HG03135 (cell line): ENCODE measurements around the gene KLF11.
"Not testable (repeated sequence)": the region's sequence is repeated elsewhere in the genome, so short reads cannot be mapped to it uniquely, and the experiment has no call there.

Experiments
- ATAC-seq: cut with Tn5 transposase; IDR thresholded peaks from one replicate; pipeline ENCODE4 v1.9.1; 2021; ENCODE audit warnings: mild to moderate bottlenecking, moderate library complexity; ENCODE audit not compliant: unreplicated experiment

The KLF11 gene

DNA sequence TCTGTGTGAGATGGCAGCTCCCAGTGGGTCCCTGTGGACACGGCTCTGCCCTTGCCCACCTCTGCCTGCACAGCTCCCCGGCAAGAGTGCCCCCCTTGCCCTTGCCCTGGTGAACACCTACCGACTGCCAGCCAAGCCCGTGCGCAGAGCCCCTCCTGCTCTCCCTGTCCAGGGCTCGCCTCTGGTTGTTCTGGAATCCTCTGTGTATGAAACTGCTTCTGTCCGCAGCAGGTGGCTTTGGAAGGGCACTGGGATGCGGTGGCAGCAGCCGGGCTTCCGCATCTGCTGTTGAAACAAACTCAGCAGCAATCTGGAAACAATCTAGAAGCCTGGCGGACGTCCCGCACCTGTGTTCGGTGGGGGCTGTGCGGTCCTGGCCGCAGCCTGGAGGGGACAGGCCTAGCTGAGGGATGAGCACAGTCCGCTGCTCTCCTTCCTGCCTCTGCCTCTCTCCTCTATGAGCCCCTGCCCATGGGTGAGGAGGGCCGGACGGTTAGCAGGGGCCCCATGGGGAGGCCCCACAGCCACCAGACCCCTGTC is 34.0 kb upstream of the KLF11 start:
- no peak for ATAC-seq

GRCh38 chr2:10009811-10010781 is 33.3 kb upstream of the KLF11 start:
- no peak for ATAC-seq

- ATAC-seq, result not testable (repeated sequence)
Measured at GRCh38 chr2:10010861-10011605, 32.3 kb upstream of the KLF11 start.

DNA sequence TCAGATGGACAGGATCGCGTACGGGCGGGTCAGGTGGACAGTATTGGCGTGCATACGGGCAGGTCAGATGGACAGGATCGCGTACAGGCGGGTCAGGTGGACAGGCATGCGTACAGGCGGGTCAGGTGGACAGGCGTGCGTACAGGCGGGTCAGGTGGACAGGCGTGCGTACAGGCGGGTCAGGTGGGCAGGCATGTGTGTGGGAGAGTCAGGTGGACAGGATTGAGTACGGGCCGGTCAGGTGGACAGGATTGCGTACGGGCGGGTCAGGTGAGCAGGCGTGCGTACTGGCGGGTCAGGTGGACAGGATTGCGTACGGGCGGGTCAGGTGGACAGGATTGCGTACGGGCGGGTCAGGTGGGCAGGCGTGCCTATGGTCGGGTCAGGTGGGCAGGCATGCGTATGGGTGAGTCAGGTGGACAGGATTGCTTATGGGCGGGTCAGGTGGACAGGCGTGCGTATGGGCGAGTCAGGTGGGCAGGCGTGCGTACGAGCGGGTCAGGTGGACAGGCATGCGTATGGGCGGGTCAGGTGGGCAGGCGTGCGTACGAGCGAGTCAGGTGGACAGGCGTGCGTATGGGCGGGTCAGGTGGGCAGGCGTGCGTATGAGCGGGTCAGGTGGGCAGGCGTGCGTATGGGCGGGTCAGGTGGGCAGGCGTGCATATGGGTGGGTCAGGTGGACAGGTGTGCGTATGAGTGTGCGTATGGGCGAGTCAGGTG is 31.6 kb upstream of the KLF11 start:
- ATAC-seq, result not testable (repeated sequence)

DNA sequence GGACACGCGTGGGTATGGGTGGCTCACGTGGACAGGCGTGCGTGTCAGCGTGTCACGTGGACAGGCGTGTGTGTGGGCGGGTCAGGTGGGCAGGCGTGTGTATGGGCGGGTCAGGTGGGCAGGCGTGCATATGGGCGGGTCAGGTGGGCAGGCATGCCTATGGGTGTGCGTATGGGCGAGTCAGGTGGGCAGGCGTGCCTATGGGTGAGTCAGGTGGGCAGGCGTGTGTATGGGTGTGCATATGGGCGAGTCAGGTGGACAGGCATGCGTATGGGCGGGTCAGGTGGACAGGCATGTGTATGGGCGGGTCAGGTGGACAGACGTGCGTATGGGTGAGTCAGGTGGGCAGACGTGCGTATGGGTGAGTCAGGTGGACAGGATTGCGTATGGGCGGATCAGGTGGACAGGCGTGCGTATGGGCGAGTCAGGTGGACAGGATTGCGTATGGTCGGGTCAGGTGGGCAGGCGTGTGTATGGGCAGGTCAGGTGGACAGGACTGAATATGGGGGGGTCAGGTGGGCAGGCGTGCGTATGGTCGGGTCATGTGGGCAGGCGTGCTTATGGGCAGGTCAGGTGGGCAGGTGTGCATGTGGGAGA is 30.9 kb upstream of the KLF11 start:
- ATAC-seq, result not testable (repeated sequence)

DNA sequence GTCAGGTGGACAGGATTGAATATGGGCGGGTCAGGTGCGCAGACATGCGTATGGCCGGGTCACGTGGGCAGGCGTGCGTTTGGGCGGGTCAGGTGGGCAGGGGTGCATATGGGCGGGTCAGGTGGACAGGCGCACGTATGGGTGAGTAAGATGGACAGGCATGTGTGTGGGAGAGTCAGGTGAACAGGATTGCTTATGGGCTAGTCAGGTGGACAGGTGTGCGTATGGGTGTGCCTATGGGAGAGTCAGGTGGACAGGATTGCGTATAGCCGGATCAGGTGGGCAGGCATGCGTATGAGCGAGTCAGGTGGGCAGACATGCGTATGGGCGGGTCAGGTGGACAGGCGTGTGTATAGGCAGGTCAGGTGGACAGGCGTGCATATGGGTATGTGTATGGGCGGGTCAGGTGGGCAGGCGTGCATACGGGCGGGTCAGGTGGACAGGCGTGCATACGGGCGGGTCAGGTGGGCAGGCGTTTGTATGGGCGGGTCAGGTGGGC is 30.3 kb upstream of the KLF11 start:
- no peak for ATAC-seq

DNA sequence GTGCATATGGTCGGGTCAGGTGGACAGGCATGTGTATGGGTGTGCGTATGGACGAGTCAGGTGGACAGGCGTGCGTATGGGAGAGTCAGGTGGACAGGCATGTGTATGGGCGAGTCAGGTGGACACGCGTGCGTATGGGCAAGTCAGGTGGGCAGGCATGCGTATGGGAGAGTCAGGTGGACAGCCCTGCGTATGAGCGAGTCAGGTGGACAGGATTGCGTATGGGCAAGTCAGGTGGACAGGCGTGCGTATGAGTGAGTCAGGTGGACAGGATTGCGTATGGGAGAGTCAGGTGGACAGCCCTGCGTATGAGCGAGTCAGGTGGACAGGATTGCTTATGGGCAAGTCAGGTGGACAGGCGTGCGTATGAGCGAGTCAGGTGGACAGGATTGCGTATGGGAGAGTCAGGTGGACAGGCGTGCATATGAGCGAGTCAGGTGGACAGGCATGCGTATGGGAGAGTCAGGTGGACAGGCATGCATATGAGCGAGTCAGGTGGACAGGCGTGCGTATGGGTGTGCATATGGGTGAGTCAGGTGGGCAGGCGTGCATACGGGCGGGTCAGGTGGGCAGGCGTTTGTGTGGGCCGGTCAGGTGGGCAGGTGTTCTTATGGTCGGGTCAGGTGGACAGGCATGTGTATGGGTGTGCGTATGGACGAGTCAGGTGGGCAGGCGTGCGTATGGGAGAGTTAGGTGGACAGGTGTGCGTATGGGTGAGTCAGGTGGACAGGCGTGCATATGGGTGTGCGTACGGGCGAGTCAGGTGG is 29.5 kb upstream of the KLF11 start:
- not testable (repeated sequence) for ATAC-seq

- no peak for ATAC-seq
Measured at GRCh38 chr2:10014418-10015190, 28.7 kb upstream of the KLF11 start.

DNA sequence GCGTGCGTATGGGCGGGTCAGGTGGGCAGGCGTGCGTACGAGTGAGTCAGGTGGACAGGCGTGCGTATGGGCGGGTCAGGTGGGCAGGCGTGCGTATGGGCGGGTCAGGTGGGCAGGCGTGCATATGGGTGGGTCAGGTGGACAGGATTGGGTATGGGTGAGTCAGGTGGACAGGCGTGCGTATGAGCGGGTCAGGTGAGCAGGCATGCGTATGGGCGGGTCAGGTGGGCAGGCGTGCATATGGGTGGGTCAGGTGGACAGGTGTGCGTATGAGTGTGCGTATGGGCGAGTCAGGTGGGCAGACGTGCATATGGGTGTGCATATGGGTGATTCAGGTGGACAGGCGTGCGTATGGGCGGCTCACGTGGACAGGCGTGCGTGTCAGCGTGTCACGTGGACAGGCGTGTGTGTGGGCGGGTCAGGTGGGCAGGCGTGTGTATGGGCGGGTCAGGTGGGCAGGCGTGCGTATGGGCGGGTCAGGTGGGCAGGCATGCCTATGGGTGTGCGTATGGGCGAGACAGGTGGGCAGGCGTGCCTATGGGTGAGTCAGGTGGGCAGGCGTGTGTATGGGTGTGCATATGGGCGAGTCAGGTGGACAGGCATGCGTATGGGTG is 27.9 kb upstream of the KLF11 start:
- ATAC-seq, result not testable (repeated sequence)

- ATAC-seq, result no peak
Measured at GRCh38 chr2:10016001-10016801, 27.1 kb upstream of the KLF11 start.

DNA sequence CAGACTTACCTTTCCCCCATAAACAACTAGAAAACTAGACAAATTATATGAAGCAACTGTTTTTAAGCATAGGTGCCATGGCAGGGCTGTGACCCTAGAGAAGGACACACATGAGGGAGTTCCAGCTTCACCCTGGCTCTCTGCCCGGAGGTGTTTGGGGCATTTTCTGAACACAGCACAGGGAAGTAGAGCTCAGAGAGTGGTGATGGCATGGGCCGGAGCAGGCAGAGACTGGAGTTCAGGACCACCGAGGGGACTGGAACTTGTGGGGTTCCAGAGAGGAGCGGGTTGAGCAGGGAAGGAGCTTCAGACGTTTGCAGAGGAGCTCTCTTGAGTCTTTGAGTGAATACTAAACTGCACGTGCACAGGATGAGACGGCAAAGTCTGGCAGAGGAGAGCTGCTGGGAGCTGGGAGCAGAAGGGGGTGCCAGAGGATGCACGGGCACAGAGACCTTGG is 26.5 kb upstream of the KLF11 start:
- ATAC-seq, result no peak

GRCh38 chr2:10017313-10017941 is 25.9 kb upstream of the KLF11 start:
- no peak for ATAC-seq

DNA sequence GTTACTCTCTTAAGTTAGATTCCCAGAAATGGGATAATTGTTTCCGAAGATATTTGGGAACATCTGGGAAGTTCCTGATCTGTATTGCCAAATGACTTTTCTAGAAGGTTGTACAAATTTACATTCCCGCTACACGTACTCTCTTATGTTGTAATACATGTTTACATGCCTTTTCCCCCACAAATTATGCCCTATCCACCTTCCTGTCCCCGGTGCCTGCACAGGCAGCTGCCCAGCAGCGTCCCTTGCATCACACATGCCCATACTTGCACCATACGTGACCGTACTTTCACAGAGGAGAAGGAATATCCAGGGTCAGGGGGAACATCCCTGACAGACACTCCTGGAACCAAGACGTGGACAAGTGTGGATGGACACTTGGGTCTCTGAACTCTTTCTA is 24.2 kb upstream of the KLF11 start:
- ATAC-seq, result no peak

DNA sequence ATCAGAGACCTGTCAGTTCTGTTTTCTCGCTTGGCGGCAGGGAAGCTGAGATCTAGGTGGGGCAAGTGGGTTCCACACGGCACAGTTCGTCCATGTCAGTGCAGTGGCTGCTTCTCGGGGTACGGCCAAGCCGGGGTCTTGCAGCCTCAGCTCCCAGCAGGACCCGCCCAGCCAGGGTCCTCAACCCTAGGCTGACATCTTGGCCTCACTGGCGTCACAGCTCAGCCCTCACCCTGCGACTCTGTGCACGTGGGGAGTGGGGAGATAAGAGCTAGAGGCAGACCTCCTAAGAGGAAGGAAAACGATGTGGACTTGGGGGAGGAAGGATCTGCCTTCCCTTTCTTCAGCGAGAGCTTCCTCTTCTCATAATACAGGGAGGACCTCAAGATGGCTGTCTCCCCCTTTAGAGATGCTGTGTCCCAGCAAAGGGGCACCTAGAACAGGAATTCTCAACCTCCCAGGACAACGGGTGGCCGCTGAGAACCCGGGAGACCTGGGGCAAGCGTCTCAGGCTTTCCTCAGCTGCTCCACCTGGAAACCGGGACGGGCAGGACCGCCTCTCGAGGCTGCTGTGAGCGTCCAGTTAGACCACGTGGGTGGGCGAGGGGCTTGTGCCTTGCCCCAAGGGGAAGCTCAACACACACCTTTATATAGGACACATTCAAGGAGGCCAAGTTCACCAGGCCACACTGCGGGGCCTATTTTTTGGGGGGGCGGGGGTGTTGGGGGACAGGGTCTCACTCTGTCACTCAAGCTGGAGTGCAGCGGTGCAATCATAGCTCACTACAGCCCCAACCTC is 23.5 kb upstream of the KLF11 start:
- no peak for ATAC-seq

GRCh38 chr2:10022041-10022421 is 21.3 kb upstream of the KLF11 start:
- ATAC-seq, result no peak

DNA sequence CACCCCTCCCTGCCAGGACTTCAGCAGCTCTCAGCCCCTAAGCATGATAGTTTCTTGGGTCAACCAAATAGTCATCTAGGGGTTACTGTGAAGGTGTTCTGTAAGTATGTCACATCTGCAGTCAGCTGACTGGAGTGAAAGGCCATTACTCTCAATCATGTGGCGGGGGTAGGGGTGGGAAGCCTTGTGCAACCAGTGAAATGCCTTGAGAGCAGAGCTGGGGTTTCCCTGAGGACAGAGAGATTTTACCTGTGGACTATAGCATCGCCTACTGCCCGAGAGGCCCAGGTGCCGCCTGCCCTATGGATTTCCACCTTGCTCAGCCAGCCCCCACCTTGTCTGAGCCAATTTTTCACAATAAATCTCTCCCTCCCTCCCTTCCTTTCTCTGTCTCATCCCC is 20.9 kb upstream of the KLF11 start:
- no peak for ATAC-seq
